Measurements from ENCODE around the gene ICAM1.

DNA sequence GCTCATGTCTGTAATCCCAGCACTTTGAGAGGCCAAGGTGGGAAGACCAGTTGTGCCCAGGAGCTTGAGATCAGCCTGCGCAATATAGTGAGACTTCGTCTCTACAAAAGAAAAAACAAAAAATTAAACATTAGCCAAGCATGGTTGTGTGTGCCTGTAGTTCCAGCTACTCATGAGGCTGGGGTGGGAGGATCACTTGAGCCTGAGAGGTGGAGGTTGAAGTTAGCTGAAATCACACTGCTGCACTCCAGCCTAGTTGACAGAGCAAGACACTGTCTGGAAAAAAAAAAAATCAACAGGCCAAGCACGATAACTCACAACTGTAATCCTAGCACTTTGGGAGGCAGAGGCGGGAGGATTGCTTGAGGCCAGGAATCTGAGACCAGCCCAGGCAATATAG lies 35.9 kb upstream of the ICAM1 start:
- TF ChIP-seq, protein P1, sequence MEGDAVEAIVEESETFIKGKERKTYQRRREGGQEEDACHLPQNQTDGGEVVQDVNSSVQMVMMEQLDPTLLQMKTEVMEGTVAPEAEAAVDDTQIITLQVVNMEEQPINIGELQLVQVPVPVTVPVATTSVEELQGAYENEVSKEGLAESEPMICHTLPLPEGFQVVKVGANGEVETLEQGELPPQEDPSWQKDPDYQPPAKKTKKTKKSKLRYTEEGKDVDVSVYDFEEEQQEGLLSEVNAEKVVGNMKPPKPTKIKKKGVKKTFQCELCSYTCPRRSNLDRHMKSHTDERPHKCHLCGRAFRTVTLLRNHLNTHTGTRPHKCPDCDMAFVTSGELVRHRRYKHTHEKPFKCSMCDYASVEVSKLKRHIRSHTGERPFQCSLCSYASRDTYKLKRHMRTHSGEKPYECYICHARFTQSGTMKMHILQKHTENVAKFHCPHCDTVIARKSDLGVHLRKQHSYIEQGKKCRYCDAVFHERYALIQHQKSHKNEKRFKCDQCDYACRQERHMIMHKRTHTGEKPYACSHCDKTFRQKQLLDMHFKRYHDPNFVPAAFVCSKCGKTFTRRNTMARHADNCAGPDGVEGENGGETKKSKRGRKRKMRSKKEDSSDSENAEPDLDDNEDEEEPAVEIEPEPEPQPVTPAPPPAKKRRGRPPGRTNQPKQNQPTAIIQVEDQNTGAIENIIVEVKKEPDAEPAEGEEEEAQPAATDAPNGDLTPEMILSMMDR (IDR thresholded peaks at IDR 0.05): no peak
- TF ChIP-seq REST (IDR thresholded peaks at IDR 0.05; ENCODE audit: insufficient read depth in 1 of 2, low read depth in 2 of 2, low read length in 1 of 2): no peak

Data from Panc1 (cell line).